Left colon (tissue), 2 donors: ENCODE measurements around the gene TENM4. TPM values are rescaled to one million over a fixed set of nuclear protein-coding genes. Genes with fewer than 3 reads are reported as not detected.
"Not testable (repeated sequence)": the region's sequence is repeated elsewhere in the genome, so short reads cannot be mapped to it uniquely, and the experiment has no call there.

ENCODE experiments used
- ATAC-seq: fragments of 200-7000 bp; cut with Tn5 transposase; one replicate; pipeline ENCODE4 v1.9.1; 2020; ENCODE audit warnings: mild to moderate bottlenecking, moderate library complexity
- DNase-seq, 2 donors: peaks; one replicate each; pipeline ENCODE4 v3.0.0-alpha.2; 2020
- intact Hi-C, 2 donors: fragments of 100-400 bp; cut with DNase I in 1 of 2; cut with micrococcal nuclease in 1 of 2; formaldehyde crosslinking; loops; one replicate each; pipeline versions ENCODE4 v1.11.2 to v1.14.0; 2022; cut with DNase I, micrococcal nuclease
- total RNA-seq, 2 donors: library from RNA; stranded (reverse); fragmentation: NEBNext Ultra II Directional; extraction: Animal tissue kit (Norgen Biotek cat#: 25700); gene quantifications; one replicate each; pipeline ENCODE4 v1.2.1, GENCODE V29; 2021
- donor health status: DM: no; HTN: no; CAD: no.
- donor health status: DM: yes; HTN: yes; CAD: no.

TENM4 gene
- total RNA-seq, 2 donors from 2014 or later = 0.92 to 1.7 TPM

DNA sequence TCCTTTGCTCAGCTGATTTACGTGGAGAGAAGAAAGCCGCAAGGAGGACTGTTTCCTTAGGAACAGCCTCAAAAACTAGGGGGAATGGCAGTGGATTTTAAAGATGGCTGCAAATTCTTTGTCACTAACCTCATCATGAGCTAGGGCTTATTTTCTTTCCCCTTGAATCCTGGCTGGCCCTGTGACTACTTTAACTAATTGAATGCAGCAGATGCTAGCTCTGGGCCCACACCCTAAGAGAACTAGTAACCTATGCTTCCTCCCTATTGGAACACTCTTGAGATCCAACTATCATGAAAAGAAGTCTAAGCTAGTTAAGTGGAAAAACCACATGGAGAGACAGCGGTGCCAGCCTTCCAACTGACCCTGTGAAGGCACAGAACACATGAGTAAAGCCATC is 444.8 kb downstream of the TENM4 start:
- ATAC-seq (no peak), DNase-seq (no peak)
- intact Hi-C loops = no loop called here

- DNase-seq = no peak
- intact Hi-C loops = no loop called here
- no peak for ATAC-seq
These were observed 445.7 kb downstream of the TENM4 start for GRCh38 chr11:78995171-78995570.

GRCh38 chr11:78993802-78994430 is 446.9 kb downstream of the TENM4 start:
- no peak for DNase-seq
- intact Hi-C loops = no loop called here
- ATAC-seq = no peak

- ATAC-seq (no peak), DNase-seq (no peak)
- intact Hi-C loops = no loop called here
These were observed 449.1 kb downstream of the TENM4 start for GRCh38 chr11:78991681-78992080.

- intact Hi-C loops = no loop called here
- DNase-seq (no peak), ATAC-seq (no peak)
These were observed 450.6 kb downstream of the TENM4 start for GRCh38 chr11:78990261-78990660.

- ATAC-seq (no peak), DNase-seq (no peak)
- intact Hi-C loops = no loop called here
These were observed 453.1 kb downstream of the TENM4 start for GRCh38 chr11:78987748-78988147.

GRCh38 chr11:78986305-78986704 is 454.5 kb downstream of the TENM4 start:
- no peak for ATAC-seq
- DNase-seq = no peak
- intact Hi-C loops = no loop called here

DNA sequence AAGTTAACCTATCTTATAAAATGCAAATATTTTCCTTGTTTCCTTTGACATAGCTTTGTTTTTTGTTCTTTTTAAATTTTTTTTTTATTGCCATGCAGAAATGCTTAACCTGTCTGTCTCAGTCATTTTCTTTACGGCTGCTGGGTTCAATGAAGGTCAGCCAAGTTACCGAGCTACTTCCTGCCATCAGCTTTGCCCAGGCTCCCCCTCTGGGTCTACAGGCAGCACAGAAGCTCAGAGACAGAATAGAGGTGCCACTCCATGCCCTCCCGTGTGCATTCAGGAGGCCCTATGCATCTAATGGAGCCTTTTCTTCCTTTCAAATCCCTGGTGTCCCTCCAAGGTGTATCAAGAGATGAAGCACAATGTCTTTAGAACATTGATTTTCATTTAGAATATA is 455.2 kb downstream of the TENM4 start:
- intact Hi-C loops = no loop called here
- no peak for DNase-seq
- no peak for ATAC-seq

- intact Hi-C loops = no loop called here
- DNase-seq (no peak), ATAC-seq (no peak)
These were observed 458.4 kb downstream of the TENM4 start for GRCh38 chr11:78982473-78982872.

DNA sequence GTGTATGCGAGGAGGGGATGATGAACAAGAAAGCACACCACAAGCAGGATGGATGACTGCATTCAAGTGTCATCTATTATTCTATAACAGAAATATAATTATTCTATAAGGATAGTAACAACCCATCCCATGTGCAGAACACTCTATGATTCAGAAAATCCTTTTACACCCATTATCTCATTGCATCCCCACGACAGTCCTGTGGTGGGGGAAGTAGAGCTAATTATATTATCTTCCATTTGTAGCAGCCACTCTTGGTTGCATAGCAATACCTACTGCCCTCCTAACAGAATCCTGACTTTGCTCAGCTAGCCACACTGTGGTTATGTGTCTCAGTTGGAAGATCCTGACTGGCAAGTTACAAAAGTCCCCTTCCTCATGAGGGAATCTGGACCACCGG is 459.7 kb downstream of the TENM4 start:
- intact Hi-C loops = no loop called here
- DNase-seq (no peak), ATAC-seq (no peak)

DNA sequence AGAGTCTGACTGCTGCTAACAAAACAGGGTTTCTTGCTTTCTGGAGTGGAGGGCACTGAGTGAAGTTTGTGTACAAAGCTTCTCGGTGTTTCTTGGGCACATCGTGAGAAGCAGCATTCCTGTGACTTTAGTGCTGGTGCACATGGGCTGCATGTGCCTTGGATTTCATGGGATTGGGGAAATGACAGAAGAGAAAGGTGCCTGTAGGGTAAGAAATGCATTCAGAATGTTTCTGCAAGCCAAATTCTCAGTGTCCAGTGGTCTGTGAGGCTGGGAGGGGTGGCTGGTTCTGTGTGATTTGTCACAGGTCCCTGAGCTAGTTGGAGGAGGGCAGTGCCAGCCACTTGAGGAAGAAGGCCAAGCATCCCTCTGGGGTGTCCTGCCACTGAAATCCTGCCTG is 462.0 kb downstream of the TENM4 start:
- ATAC-seq = no peak
- intact Hi-C loops = no loop called here
- no peak for DNase-seq

DNA sequence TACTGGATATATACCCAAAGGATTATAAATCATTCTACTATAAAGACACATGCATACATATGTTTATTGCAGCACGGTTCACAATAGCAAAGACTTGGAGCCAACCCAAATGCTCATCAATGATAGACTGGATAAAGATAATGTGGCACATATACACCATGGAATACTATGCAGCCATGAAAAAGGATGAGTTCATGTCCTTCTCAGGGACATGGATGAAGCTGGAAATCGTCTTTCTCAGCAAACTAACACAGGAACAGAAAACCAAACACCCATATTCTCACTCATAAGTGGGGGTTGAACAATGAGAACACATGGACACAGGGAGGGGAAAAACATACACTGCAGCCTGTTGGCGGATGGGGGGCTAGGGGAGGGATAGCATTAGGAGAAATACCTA is 463.0 kb downstream of the TENM4 start:
- intact Hi-C loops, ATAC-seq, DNase-seq: not testable (repeated sequence)

DNA sequence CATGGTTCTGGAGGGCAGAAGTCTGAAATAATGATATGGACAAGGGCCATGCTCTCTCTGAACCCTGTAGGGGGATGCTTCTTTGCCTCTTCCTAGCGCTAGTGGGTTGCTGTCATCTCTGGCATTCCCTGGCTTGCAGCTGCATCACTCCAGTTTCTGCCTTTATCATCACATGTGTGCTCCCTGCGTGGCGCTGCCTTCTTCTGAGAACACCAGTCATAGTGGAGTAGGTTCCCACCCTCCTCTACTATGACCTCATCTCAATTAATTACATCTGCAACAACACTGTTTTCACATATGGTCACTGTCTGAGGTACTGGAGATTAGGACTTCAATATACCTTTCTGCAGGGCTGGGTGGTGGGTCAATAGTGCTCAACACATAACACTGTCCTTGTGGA is 463.8 kb downstream of the TENM4 start:
- ATAC-seq (no peak), DNase-seq (no peak)
- intact Hi-C loops = no loop called here

DNA sequence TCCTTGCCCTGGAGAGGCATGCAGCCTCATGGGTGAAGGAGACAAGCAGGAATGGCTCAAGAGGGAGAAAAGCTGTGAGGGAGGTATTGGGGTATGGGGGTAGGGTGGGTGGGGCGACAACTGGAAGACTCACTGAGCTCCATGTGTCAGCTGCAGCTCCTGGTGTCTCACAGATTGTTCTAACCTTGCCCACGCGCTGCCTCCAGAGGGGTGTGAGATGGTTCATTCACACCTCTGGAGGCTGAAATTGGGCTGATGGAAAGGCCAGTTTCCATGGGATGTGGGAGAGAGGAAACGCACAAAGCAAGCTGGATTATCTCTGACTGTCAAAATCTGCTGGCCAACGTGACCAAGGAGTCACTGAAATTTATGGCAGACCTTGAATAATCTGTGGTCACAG is 465.7 kb downstream of the TENM4 start:
- intact Hi-C loops = no loop called here
- ATAC-seq (no peak), DNase-seq (no peak)

GRCh38 chr11:78973876-78974275 is 467.0 kb downstream of the TENM4 start:
- no peak for ATAC-seq
- no peak for DNase-seq
- intact Hi-C loops = no loop called here

DNA sequence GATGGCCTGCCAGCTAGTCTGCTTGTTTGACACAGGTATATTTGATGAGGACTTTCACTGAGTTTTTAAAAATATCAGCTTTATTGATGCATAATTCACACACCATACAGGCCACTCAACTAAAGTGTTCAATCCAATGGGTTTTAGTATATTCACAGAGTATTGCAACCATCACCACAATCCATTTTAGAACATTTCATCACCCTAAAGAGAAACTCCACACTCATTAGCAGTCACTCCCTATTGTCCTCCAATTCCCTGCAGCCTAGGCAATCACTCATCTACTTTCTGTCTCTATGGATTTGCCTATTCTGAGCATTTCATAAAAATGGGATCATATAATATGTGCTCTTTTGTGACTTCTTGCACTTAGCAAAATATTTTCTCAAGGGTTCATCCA is 468.2 kb downstream of the TENM4 start:
- DNase-seq (no peak), ATAC-seq (no peak)
- intact Hi-C loops = no loop called here

DNA sequence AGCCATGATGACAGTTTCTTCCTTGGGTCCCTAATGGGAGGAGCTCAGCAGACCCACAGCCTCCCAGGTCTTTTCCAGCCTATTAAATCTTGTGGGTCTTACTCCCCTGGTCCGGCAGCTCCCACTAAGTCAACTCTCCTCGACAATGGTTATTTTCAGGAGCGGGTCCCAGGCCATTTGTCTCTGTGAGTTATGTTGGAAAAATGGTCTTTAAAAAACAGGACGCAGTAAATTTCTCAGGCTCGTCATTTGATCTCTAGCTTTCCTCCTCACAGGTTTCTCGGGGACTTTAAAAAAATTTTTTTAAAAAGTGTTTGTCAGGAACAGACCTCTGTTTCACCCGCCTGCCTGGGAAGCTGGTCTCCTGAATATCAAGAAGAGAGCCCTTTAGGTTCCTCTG is 468.7 kb downstream of the TENM4 start:
- no peak for ATAC-seq
- no peak for DNase-seq
- intact Hi-C loops = no loop called here

- ATAC-seq (no peak), DNase-seq (no peak)
- intact Hi-C loops = loop anchor here in 1 of 2 donors (10.0 kb wide), 1 partner anchor 323 kb away; no protein-coding TSS in a partner anchor
These were observed 473.0 kb downstream of the TENM4 start for GRCh38 chr11:78967811-78968210.

DNA sequence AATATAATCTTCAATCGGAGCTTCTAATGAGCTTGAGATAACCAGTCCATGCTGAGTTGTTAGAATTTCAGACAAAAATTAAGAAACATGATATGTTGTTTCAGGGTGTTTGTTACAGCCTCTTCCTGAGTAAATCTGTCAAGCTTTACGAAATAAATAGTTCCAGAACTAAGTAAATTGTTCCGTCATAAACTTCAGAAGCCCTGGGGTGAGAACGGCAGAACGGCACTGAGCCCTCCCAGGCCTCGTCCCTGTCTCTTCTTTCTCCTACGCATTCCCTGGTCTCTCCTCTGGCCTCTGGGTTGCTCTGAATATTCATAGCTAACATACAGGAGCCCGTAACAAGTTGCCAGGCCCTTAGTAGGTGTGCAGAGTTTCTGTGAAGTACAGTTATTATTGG is 475.4 kb downstream of the TENM4 start:
- no peak for DNase-seq
- ATAC-seq = no peak
- intact Hi-C loops = loop anchor here in 1 of 2 donors (10.0 kb wide), 1 partner anchor 321 kb away; no protein-coding TSS in a partner anchor

GRCh38 chr11:78961937-78962701 is 478.7 kb downstream of the TENM4 start:
- intact Hi-C loops = loop anchor here in 1 of 2 donors (10.0 kb wide), 1 partner anchor 317 kb away; no protein-coding TSS in a partner anchor
- DNase-seq = no peak

More at GRCh38 chr11:78961937-78962701, 478.7 kb downstream of the TENM4 start:
- ATAC-seq = no peak
